Measurements from ENCODE around the gene ARNT2.

- TF ChIP-seq CTCF (IDR thresholded peaks at IDR 0.05): no peak
- no peak for TF ChIP-seq POLR2A (IDR thresholded peaks at IDR 0.05)
These were observed 166.4 kb downstream of the ARNT2 start for GRCh38 chr15:80570553-80570952.
